ENCODE measurements around the gene PPM1A.

- TF ChIP-seq CTCF (conservative IDR thresholded peaks at IDR 0.05; ENCODE audit: low read depth, low read length): no peak
- no peak for TF ChIP-seq EZH2 (IDR thresholded peaks at IDR 0.05; ENCODE audit: low read length, unreplicated experiment)
- no peak for TF ChIP-seq EZH2phosphoT487 (IDR thresholded peaks at IDR 0.05; ENCODE audit: borderline replicate concordance, low read length)
Observed at GRCh38 chr14:60229614-60230013, 19.4 kb upstream of the PPM1A start.

Measured in PC-3 (cell line).